ENCODE data around the gene ZBTB7B.

ZBTB7B gene

GRCh38 chr1:154956544-154956941 is 46.1 kb upstream of the ZBTB7B start:
- Histone ChIP-seq H3K9me3 (ENCODE audit: control insufficient read depth, insufficient read depth, low read depth, low read length) (no peaks in the 10 kb centered on the region), H3K36me3 (ENCODE audit: control insufficient read depth in 2 of 2, insufficient read depth in 1 of 2, low read length in 2 of 2) (peaks cover 3 to 22% of the 10 kb centered on the region in 2 experiments), H3K27ac (ENCODE audit: extremely low read depth, low read depth, low read length) (no peak overlapping the region), H3K4me1 (ENCODE audit: control insufficient read depth, insufficient read depth, low read length) (peaks cover 5% of the 10 kb centered on the region; the same call in 1 of the 2 replicates), H3K4me3 (ENCODE audit: low read depth, low read length) (peak overlapping the region; percentile 59)
- ChIA-PET POLR2A (interaction anchor here (1.2 to 3.9 kb wide), 9 partner anchors 9 to 397 kb away, joined by 3 to 41 read pairs (median 5); partner anchors contain the start of genes ADAM15, PMVK and SHC1), CTCF (interaction anchor here (0.6 to 3.0 kb wide), 12 partner anchors 9 to 129 kb away, joined by 3 to 10 read pairs (median 6); partner anchors contain the start of genes ADAM15 and FLAD1)
- no peak for TF ChIP-seq ZNF302 (tag by site-specific recombination; IDR thresholded peaks at IDR 0.05; ENCODE audit: low read depth)
- no peak for TF ChIP-seq ZNF76 (tag by site-specific recombination; IDR thresholded peaks at IDR 0.05; ENCODE audit: borderline replicate concordance, low read depth)
- no peak for TF ChIP-seq SCRT1 (tag by site-specific recombination; IDR thresholded peaks at IDR 0.05; ENCODE audit: borderline replicate concordance)
- TF ChIP-seq ZNF785 (tag by site-specific recombination; IDR thresholded peaks at IDR 0.05), result no peak
- TF ChIP-seq ZNF626 (tag by site-specific recombination; IDR thresholded peaks at IDR 0.05), result no peak
- no peak for TF ChIP-seq ZNF274 (IDR thresholded peaks at IDR 0.05; ENCODE audit: low read length)
- TF ChIP-seq ZNF274 (tag by site-specific recombination; IDR thresholded peaks at IDR 0.05; ENCODE audit: borderline replicate concordance), result no peak
- TF ChIP-seq YY1 (tag by site-specific recombination; IDR thresholded peaks at IDR 0.05), result no peak
- peak; percentile 96 for TF ChIP-seq ZBTB48 (tag by site-specific recombination; IDR thresholded peaks at IDR 0.05)
- TF ChIP-seq, protein P1, sequence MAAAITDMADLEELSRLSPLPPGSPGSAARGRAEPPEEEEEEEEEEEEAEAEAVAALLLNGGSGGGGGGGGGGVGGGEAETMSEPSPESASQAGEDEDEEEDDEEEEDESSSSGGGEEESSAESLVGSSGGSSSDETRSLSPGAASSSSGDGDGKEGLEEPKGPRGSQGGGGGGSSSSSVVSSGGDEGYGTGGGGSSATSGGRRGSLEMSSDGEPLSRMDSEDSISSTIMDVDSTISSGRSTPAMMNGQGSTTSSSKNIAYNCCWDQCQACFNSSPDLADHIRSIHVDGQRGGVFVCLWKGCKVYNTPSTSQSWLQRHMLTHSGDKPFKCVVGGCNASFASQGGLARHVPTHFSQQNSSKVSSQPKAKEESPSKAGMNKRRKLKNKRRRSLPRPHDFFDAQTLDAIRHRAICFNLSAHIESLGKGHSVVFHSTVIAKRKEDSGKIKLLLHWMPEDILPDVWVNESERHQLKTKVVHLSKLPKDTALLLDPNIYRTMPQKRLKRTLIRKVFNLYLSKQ (tag by site-specific recombination; IDR thresholded peaks at IDR 0.05; ENCODE audit: borderline replicate concordance), result no peak
- TF ChIP-seq ZNF513 (tag by site-specific recombination; IDR thresholded peaks at IDR 0.05), result no peak
- TF ChIP-seq ZBTB20 (tag by site-specific recombination; IDR thresholded peaks at IDR 0.05), result peak; percentile 48; the same call in 1 of the 2 replicates
- no peak for TF ChIP-seq ZNF580 (tag by site-specific recombination; IDR thresholded peaks at IDR 0.05)
- TF ChIP-seq ZFP3 (tag by site-specific recombination; IDR thresholded peaks at IDR 0.05; ENCODE audit: low read depth), result no peak
- no peak for TF ChIP-seq ZNF19 (tag by site-specific recombination; IDR thresholded peaks at IDR 0.05; ENCODE audit: low read depth)
- TF ChIP-seq ZNF133 (tag by site-specific recombination; IDR thresholded peaks at IDR 0.05), result no peak
- TF ChIP-seq ZBTB1 (tag by site-specific recombination; IDR thresholded peaks at IDR 0.05), result no peak
- TF ChIP-seq ZNF629 (tag by site-specific recombination; IDR thresholded peaks at IDR 0.05), result no peak
- no peak for TF ChIP-seq ZNF555 (tag by site-specific recombination; conservative IDR thresholded peaks at IDR 0.05)
- TF ChIP-seq ZNF37A (tag by site-specific recombination; IDR thresholded peaks at IDR 0.05), result no peak
- no peak for TF ChIP-seq ZNF670 (tag by site-specific recombination; IDR thresholded peaks at IDR 0.05; ENCODE audit: low read depth)
- TF ChIP-seq ZNF341 (tag by site-specific recombination; IDR thresholded peaks at IDR 0.05; ENCODE audit: low read depth), result peak; percentile 84
- TF ChIP-seq ZNF561 (tag by site-specific recombination; IDR thresholded peaks at IDR 0.05; ENCODE audit: borderline replicate concordance), result no peak
- TF ChIP-seq, protein P2, sequence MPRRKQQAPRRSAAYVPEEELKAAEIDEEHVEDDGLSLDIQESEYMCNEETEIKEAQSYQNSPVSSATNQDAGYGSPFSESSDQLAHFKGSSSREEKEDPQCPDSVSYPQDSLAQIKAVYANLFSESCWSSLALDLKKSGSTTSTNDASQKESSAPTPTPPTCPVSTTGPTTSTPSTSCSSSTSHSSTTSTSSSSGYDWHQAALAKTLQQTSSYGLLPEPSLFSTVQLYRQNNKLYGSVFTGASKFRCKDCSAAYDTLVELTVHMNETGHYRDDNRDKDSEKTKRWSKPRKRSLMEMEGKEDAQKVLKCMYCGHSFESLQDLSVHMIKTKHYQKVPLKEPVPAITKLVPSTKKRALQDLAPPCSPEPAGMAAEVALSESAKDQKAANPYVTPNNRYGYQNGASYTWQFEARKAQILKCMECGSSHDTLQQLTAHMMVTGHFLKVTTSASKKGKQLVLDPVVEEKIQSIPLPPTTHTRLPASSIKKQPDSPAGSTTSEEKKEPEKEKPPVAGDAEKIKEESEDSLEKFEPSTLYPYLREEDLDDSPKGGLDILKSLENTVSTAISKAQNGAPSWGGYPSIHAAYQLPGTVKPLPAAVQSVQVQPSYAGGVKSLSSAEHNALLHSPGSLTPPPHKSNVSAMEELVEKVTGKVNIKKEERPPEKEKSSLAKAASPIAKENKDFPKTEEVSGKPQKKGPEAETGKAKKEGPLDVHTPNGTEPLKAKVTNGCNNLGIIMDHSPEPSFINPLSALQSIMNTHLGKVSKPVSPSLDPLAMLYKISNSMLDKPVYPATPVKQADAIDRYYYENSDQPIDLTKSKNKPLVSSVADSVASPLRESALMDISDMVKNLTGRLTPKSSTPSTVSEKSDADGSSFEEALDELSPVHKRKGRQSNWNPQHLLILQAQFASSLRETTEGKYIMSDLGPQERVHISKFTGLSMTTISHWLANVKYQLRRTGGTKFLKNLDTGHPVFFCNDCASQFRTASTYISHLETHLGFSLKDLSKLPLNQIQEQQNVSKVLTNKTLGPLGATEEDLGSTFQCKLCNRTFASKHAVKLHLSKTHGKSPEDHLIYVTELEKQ (tag by site-specific recombination; IDR thresholded peaks at IDR 0.05; ENCODE audit: borderline replicate concordance), result no peak
- TF ChIP-seq ZNF404 (tag by site-specific recombination; IDR thresholded peaks at IDR 0.05), result no peak
- TF ChIP-seq ZNF600 (tag by site-specific recombination; IDR thresholded peaks at IDR 0.05), result 0 out of 2 replicates have a peak, but pooled peaks have one; percentile 9
- TF ChIP-seq, protein P3, sequence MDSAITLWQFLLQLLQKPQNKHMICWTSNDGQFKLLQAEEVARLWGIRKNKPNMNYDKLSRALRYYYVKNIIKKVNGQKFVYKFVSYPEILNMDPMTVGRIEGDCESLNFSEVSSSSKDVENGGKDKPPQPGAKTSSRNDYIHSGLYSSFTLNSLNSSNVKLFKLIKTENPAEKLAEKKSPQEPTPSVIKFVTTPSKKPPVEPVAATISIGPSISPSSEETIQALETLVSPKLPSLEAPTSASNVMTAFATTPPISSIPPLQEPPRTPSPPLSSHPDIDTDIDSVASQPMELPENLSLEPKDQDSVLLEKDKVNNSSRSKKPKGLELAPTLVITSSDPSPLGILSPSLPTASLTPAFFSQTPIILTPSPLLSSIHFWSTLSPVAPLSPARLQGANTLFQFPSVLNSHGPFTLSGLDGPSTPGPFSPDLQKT (IDR thresholded peaks at IDR 0.05; ENCODE audit: borderline replicate concordance, low read depth, low read length), result no peak
- TF ChIP-seq ZNF747 (tag by site-specific recombination; IDR thresholded peaks at IDR 0.05), result no peak
- TF ChIP-seq KLF8 (tag by site-specific recombination; IDR thresholded peaks at IDR 0.05), result 0 out of 2 replicates have a peak, but pooled peaks have one; percentile 6

Measured in HEK293 (cell line).